Activated T-cell treated with anti-CD3 and anti-CD28 coated beads, Interleukin-2, amount 50 U/mL, for 48 hours (primary cell): Measurements from ENCODE around the gene NHEJ1.

Experiments
- DNase-seq, 2 experiments: peaks; one replicate each; pipeline ENCODE4 v3.0.0-alpha.2; 2020

NHEJ1 gene

DNA sequence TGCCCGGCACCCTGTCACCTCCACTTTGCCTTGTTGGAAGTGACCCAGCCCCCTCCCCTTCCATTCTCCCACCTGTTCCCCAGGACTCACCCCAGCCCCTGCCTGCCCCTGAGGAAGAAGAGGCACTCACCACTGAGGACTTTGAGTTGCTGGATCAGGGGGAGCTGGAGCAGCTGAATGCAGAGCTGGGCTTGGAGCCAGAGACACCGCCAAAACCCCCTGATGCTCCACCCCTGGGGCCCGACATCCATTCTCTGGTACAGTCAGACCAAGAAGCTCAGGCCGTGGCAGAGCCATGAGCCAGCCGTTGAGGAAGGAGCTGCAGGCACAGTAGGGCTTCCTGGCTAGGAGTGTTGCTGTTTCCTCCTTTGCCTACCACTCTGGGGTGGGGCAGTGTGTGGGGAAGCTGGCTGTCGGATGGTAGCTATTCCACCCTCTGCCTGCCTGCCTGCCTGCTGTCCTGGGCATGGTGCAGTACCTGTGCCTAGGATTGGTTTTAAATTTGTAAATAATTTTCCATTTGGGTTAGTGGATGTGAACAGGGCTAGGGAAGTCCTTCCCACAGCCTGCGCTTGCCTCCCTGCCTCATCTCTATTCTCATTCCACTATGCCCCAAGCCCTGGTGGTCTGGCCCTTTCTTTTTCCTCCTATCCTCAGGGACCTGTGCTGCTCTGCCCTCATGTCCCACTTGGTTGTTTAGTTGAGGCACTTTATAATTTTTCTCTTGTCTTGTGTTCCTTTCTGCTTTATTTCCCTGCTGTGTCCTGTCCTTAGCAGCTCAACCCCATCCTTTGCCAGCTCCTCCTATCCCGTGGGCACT is 21.9 kb upstream of the NHEJ1 start:
- no peak for DNase-seq

DNA sequence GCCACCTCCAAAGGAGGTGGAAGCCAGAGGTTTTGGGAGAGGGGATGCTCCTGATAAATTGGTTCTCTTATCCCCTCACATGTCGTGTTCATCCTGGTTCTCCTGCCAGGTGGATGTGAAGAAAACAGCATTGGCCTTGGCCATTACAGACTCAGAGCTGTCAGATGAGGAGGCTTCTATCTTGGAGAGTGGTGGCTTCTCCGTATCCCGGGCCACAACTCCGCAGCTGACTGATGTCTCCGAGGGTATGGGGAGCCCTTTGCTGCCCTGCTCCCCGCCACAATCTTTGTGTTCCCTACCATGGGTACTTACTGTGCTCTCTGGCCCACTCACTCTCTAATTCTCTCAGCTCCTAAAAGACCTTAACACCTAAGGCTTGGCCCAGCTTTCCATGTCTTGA is 20.9 kb upstream of the NHEJ1 start:
- DNase-seq: no peak

DNA sequence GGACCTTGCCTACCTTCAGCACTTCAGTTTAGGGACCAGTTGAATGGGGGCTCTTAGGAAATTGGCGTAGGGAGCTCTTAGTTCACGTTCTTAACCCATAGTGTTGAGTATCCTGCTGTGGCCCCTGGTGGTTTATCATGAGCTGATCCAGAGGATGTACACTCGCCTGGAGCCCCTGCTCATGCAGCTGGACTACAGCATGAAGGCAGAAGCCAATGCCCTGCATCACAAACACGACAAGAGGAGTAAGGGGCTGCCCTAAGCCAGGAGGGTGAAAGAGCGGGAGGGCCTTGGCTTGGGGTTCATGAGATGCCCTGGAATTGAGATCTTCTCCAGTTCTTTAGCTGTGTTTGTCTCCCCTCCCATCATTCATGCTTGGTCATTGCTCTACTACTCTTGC is 20.3 kb upstream of the NHEJ1 start:
- DNase-seq: no peak

DNA sequence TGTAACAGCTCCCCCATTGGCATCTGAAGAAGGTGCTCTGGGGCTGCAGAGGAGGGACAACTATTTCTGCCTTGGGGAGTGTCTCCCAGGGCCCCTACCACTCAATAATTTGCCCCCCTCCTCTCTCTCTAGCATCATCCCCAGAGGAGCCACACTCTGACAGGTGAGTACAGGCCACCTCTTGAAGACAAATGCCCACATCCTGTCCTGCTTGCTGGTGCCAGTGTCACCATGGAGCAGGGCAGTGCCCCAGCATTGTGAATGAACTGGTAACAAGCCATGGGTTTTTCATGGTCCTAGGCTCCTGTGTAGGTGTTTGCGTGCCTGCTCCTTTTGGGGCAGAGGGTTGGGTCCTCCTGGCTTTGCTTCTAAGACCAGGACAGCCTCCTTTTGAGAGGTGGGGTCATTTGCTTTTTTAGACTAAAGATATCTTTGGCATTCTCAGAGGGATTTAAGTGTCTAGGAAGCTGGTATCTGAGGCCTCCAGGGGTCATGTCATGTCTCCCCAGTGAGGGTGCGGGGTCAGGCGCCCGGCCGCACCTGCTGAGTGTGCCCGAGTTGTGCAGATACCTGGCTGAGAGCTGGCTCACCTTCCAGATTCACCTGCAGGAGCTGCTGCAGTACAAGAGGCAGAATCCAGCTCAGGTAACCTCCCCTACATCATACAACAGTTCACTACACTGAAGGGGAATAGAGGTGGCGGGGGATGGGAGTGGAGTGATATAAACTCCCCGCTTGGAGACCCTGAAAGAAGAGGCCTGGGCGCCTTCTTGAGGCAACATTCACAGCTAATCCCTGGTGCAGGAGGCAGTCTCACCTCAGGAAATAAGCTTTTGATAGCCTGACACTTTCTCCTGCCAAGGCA is 19.2 kb upstream of the NHEJ1 start:
- DNase-seq: no peak

DNA sequence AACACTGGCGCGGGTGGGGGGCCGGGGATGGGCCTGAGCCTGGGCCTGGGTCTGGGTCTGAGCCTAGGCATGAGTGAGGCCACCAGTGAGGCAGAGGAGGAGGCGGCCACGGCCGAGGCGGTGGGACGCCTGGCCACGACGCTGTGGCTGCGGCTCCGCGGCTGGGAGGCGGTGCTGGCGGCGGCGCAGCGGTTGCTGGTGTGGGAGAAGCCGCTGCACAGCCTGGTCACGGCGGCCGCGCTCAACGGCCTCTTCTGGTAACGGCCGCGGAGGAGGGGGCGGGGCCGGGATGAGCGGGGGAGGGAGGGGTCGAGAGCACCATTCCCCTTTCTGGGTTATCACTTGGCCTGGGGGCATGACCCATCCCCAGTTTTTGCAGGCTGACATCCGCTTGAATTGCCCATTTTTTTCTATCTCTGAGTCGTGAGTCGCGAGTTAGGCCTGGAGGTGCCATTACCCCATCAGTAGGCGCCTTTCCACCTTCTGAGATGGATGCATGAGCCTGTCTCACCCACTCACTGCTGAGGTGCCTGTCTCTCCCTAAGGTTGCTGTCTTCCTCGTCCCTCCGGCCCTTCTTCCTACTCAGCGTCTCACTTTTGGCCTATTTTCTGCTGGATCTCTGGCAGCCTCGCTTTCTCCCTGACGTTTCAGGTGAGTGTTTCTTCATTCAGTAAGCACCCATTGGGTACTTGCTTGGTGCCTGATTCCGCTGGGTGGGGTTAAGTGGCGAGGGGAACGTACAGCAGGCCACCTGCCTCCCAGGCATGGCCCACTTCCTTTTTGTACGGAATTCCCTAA is 18.0 kb upstream of the NHEJ1 start:
- DNase-seq: peak in 1 of 2 experiments; percentile 48

DNA sequence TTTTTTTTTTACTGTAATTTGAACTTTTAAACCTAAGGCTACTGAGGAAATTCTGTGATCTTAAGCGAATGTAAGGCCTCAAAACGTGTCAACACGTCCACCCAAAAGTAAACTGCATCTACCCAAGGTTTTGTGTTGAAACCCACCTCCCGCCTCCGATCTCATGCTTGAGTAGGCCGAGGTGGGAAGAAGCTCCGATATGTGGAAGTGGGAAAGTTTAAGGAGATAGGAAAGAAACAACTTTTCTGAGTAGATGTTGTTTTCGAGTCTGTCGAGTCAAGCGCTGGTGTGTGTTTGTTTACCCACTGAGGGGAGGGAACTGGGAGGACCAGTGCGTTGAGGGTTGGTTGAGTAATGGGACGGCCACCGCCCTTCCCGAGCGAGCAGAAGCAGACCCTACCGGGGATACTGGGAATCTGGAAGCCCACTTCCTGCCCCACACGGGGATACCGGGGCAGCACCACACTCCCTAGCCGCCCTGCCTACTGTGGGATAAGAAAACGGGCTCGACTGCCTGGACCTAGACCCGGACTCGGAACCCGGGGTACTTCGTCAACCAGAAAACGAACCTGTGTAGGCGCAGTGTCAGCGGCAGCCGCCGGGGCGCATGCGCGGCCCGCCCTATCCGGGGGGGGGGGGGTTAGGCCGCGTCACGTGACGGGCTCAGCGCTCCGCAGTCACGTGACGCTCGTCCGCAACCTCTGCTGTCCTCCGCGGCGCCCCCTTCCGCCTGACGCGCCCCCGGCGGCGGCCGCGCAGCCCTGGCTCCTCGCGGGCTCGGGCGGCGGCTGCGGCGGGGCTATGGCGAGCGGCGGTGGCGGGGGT is 17.1 kb upstream of the NHEJ1 start, which contains the start of gene RETREG2:
TSS of gene RETREG2 (plus strand) at position 724 of the 825 bp plus-strand sequence. CDS start at position 802, 78 bp downstream.
- peak; percentile 85 to 88 for DNase-seq

DNA sequence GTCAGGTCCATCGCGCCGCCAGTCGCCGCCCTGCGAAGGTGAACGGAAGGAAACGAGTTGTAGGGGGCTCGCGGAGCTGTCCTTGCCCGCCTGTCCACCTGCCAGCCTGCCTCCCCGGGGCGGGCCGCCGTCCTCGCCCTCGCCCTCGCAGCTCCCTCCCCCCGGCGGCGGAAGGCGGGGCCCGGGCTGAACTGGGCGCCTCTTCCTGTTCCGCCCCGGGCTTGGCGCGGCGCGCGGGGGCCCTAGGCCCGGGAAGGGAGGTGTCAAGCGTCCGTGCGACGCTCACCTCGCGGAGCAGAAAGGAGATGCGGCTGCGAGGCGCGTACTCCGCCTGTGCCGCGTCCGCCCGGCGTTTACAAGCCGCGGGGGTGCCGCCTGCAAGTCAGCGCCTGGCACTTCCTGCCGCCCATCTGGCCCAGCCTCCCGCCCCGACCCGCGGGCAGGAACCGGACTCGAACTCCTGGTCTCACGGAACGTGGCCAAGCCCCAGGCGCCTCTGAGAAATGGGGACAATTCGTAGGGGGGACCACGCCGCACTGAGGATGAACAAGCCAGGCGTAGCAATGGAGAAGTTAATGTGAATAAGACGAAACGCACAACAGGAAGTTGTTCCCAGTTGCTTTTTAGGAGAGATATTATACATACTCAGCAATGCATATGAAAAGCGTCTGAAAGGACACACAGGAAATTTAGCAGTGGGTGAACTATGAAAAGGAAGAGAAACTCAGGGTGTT is 16.4 kb upstream of the NHEJ1 start, which contains the start of gene CNPPD1:
TSS of gene CNPPD1 (minus strand) at position 108 of the 734 bp plus-strand sequence. CDS start at position 11, 97 bp downstream.
- DNase-seq: peak; percentile 89 to 92

DNA sequence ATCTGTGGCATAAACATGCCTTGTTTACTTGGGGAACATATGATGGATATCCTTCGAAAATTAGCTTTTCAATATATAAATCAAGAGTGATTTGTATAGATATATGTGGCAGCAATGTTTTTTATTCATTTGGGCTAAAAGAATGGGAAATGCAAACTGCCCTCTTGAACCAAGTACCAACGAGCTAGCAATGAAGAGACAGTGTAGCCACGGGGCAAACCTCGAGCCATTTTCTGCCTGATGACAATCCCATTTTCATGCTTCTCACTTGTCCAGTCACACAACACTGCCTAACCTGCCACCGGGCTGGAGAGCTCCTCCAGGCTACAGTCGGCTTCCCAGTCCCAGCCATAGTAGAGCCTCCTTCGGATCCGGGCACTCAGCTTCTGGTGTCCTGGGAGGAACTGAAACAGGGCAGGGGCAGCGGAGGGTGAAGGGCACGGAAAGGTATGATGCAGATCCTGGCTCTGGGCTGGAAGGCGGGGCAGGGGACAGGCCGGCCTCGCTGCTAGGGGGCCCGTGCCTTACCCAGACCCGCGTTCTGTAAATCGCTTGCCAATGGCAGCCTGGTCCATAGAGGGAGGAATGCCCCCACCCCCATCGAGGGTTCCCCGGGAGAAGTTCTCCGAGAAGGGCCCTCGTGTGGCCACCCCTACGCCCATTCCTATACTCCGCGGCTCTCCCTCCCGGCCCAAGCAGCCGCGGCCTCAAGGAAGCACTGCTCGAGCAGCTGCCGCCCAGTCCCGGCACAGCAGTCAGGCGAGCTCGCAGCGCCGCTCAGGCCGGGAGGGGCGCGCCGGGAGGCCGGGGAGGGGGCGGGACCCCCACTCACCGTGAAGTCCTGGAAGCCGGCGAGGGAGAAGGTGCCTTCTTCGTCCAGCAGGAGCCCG is 15.6 kb upstream of the NHEJ1 start:
- DNase-seq: peak; percentile 53 to 58

DNA sequence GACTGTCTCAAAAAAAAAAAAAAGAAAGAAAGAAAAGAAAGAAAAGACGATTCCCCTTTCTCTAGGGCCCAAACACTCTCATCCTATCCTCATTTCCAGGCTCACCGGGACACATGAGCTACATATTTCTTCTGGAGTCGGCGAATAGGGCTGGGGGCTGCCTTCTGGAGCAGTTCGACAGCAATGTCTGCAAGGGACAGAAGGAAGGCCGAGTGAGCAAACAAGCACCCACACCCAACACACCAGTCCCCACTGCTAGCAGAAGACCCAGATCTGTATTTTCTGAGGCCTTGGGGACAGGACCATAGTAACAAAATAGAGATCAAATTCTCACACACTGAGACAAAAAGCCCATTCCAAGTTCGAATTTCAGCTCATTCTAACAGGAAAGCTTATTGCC is 14.9 kb upstream of the NHEJ1 start:
- DNase-seq: no peak

DNA sequence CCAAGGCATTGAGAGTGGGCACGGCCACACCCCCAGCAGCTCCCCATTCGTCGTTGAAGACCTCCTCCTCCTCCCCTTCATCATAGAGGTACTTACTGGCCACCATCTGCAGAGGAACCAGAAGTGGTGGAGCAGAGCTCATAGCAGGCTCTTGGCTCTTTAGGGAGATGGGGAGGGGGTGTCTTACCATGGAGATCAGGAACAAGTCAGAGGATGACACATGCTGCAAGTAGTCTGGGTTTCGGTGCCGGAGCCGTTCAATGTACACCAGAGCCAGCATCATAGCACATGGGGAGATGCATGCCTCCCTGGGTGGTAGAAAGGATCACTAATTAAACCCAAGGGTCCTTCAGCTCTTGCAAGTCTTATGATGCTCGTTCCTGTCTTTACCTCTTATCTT is 14.2 kb upstream of the NHEJ1 start:
- DNase-seq: no peak

DNA sequence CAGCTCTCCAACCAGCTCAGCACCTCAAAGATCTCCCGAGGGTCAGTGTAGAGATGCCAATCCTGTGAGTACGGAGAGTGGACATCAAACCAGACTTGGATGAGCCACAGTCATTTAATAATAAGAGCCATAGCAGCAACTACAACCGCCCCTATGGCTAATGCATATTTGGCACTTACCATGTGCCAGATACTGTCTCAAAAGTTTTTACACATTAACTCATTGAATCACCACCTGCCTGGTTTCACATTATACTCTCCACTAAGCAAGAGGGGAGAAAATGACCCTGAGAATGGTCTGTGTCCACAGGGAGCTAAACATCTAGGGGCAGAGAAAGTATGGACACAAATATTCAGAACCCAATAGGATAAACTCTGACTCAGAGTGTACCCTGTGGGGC is 13.5 kb upstream of the NHEJ1 start:
- DNase-seq: no peak

DNA sequence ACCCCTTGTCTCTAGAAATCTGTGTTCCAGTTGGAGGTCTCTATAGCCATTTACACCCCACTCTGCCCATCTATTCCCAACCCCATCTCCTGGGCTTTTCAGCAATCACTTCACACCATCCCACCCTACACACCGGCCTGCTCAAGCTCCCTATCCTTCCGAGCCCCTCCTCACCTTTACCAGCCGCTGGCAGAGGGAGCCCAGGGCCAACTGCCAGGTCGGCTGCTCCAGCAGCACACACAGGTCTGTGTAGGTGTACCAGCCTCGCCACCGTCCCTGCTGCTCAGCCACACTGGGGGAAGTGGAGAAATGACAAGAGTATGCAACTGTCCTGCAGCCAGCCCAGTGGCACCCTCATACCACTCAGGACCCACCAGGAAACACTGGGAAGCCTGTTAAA is 12.6 kb upstream of the NHEJ1 start:
- no peak for DNase-seq

DNA sequence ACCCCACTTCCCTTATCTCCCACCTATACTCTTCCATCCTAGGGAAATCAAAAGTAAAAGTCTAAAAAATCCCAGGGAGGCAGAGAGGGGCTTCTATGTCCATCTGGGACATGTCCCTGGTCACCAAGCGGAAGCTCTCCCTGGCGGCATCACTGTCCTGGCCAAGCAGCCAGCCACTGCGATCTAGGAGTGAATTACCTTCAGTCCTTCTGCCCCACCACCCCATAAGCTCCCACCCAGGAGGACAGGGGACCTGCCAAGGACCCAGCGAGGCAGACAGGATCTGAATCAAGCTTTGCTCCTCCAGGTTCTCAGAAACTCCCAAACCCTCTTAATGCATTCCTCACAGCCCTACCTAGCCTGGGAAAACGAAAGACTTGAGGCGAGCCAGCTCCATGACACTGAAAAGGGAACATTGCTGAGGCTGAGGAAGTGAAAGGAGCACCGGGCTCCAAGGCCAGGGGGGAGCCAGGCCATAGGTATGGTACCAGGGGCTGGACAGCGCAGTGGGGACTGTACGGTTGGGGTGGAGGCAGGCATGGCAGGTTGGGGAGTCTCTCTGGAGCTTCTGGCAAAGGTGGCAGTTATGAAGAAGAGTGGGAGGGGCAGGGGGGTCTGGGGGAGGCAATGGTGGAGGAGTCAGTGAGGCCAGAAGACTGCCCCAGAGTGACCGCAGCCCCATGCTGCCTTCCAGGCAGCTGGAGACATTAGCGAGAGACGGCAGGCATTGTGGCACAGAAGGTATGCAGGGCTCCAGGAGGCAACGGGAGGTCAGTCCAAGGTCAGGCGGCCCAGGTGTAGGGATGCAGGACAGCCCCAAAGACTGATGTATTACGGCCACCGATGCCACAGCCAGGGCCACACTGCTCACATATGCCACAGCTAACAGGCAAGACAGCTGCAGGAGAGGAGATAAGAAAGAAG is 11.9 kb upstream of the NHEJ1 start:
- no peak for DNase-seq

DNA sequence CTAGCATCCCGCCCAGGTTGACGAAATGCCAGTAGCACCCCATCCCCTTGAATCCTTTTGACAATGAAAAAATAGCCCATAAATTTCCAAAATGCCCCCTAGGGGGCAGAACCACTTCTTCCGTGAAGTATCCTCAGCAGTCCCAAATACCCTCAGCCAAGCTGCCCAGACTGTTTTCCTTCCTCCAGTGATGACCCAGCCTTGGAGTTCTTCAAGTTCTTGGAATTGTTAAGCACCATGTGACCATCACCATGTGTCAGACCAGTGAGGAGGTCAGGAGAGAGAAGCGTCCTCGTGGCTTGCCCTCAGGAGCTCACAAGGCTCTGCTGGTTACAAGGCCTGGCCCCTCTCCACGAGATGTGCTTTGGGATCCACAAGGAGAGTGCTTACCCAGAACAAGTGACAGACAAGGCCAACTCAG is 10.6 kb upstream of the NHEJ1 start:
- peak; percentile 35 to 37 for DNase-seq

DNA sequence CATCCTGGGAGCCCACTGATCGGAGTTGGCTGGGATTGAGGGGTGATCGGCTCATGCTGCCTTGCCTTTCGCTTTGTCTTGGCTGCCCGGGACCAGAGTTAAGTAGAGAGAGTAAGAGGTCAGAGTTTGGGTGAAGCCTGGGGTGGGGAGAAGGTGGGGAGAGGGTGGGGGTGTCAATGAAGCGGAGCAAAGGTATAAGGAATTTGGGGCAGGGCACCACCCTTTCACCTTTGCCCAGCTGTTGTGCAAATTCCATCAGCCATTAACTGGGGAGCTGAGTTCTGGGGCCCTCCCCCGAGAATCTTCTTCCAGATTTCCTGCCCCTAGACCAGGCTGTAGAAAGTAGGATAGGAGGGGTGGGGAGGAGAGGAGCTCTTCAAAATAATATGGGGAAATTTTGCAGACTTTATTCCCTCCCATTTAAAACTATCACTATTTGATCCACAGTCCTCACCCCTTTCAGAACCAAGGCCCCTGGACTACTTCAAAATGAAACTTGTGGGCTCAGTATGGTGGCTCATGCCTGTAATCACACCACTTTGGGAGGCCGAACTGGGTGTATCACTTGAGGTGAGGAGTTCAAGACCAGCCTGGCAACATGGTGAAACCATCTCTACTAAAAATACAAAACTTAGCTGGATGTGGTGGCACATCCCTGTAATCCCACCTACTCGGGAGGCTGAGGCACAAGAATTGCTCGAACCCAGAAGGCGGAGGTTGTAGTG is 9.5 kb upstream of the NHEJ1 start, which contains the start of gene SLC23A3:
TSS of gene SLC23A3 (minus strand) at position 100 of the 725 bp plus-strand sequence. CDS start at position 55, 45 bp downstream.
- peak in 1 of 2 experiments; percentile 41 for DNase-seq

DNA sequence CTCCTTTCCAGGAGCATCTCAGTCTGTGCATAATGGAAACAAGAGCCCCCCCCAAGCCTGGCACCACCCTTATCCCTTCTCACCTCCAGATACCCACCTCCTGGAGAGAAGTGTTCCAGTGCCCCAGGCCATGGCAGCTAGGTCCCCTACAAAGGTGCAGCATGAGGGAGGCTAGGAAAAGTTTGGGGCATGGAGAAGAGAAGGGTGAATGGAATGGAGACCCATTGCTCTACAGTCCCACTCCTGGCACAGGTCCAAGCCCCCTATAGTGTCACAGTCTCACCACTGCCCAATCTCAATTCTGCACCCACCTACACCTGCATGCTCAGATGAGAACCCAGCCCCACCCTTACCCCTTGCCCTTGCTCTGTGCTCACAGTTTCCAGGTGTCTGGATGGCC is 8.3 kb upstream of the NHEJ1 start:
- DNase-seq: no peak

DNA sequence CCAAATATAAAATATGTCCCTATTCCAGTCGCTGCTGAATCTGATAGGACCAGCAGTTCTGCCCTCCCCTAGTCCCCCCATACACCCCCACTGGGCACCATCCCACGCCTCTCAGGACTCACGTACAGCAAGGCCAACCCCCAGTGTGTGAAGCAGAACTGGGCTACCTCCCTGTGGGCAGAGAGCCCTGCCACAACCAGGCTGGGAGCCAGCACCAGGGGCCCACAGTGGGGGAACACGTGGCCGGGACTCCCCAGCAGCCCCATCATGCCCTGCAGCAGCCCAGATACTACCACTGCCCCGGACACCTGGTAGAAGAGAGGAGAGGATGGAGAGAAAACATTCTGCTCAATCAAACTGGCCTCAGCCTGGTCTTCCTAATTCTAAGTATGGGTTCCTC is 7.9 kb upstream of the NHEJ1 start:
- no peak for DNase-seq

DNA sequence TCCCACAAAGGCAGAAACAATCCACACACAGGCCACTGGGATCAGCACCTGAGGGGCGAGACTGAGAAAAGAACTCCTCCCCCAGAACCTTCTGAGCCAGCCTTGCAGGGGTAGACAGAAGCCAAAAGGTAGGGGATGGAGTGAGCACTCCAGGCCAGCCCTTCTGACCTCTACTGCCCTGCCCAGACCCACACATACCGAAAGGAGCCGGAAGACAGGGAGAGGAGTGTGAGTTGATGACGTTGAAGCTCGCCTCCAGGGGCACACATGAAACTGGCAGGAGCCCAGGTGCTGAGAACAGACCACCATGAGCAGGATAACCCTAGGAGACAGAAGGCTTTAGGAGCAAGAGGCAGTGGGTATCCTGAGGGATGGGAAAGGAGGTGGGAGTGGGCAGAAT is 7.4 kb upstream of the NHEJ1 start:
- no peak for DNase-seq
